Stimulated activated naive B cell treated with anti-CD40 and anti-IgM and Interleukin-4, amounts not matched to agents 10 μg/mL and 1 μg/mL and 100 μg/mL, for 72 hours (primary cell): Measurements from ENCODE around the gene MMS19.

ENCODE experiments used
- ATAC-seq, 2 donors: fragments of 150-1000 bp; cut with Tn5 transposase; replicated peaks; 2 replicates each; pipeline ENCODE4 v1.10.0; 2021; ENCODE audit warnings: moderate library complexity in 1 of 2
- DNase-seq: peaks from one replicate; pipeline ENCODE4 v3.0.0; 2021
- H3K27ac Mint-ChIP-seq: one replicate; pipeline ENCODE4 v1.8.0; 2022; ENCODE audit warnings: mild to moderate bottlenecking, mixed read lengths
- H3K27me3 Mint-ChIP-seq, 2 donors: one replicate each; pipeline ENCODE4 v1.8.0; 2022; ENCODE audit warnings: mixed read lengths in 2 of 2
- H3K36me3 Mint-ChIP-seq, 2 donors: one replicate each; pipeline ENCODE4 v1.8.0; 2022; ENCODE audit warnings: mixed read lengths in 2 of 2, mild to moderate bottlenecking in 1 of 2
- H3K4me1 Mint-ChIP-seq, 2 donors: one replicate each; pipeline ENCODE4 v1.8.0; 2022; ENCODE audit warnings: mixed read lengths in 2 of 2, mild to moderate bottlenecking in 1 of 2
- H3K4me3 Mint-ChIP-seq, 2 donors: one replicate each; pipeline ENCODE4 v1.8.0; 2022; ENCODE audit warnings: mild to moderate bottlenecking in 2 of 2, mixed read lengths in 2 of 2, moderate library complexity in 1 of 2
- H3K9me3 Mint-ChIP-seq, 2 donors: one replicate each; pipeline ENCODE4 v1.8.0; 2022; ENCODE audit warnings: mixed read lengths in 2 of 2, mild to moderate bottlenecking in 1 of 2

The MMS19 gene, protein sequence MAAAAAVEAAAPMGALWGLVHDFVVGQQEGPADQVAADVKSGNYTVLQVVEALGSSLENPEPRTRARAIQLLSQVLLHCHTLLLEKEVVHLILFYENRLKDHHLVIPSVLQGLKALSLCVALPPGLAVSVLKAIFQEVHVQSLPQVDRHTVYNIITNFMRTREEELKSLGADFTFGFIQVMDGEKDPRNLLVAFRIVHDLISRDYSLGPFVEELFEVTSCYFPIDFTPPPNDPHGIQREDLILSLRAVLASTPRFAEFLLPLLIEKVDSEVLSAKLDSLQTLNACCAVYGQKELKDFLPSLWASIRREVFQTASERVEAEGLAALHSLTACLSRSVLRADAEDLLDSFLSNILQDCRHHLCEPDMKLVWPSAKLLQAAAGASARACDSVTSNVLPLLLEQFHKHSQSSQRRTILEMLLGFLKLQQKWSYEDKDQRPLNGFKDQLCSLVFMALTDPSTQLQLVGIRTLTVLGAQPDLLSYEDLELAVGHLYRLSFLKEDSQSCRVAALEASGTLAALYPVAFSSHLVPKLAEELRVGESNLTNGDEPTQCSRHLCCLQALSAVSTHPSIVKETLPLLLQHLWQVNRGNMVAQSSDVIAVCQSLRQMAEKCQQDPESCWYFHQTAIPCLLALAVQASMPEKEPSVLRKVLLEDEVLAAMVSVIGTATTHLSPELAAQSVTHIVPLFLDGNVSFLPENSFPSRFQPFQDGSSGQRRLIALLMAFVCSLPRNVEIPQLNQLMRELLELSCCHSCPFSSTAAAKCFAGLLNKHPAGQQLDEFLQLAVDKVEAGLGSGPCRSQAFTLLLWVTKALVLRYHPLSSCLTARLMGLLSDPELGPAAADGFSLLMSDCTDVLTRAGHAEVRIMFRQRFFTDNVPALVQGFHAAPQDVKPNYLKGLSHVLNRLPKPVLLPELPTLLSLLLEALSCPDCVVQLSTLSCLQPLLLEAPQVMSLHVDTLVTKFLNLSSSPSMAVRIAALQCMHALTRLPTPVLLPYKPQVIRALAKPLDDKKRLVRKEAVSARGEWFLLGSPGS

DNA sequence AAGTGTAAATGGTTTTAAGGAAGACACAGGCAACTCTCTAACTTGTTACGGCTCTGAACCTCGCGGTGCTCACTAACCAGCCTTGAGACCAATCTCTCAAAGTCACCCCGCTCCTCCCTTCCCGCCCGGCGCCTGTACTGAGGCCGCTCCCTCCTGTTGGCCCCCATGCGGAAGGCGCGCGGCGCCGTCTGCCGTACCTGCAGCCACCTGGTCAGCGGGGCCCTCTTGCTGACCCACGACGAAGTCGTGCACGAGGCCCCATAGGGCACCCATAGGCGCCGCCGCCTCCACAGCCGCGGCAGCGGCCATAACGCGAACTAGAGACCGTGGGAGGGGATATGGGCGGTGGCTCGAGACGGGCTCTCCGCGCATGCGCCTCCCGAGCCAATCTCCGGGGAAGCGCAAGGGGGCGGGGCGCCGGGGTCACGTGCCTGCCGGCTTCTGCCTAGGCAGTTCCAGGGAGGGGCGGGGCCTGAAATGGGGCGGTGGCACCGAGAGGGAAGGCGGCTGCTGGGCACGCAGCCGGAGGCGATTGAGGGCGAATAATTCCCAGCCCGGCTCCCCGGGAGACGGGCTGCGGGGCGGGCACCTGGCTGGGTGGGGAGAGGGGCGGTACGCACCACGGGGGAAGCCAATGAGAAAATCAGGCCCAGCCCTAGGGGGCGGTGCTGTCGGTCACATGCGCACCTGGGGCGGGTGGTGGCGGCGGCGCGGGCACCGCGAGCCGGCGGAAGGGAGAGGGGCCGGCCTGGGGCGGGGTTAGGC, at the start of gene MMS19:
Gene MMS19 (minus strand): TSS at position 347 of the 765 bp plus-strand sequence. CDS start 38 bp downstream, at position 309.
- Mint-ChIP-seq H3K27me3 (peaks cover 22 to 29% of the 10 kb centered on the region in 2 donors), H3K27ac (peak within 1 kb of the TSS; percentile 100), H3K36me3 (peaks cover 1 to 8% of the 10 kb centered on the region in 2 donors), H3K4me3 (peak within 1 kb of the TSS; percentile 92 to 100), H3K4me1 (peaks cover 17 to 43% of the 10 kb centered on the region in 2 donors), H3K9me3 (no peaks in the 10 kb centered on the region)
- peak; percentile 98 for DNase-seq
- peak; percentile 89 to 91 for ATAC-seq

DNA sequence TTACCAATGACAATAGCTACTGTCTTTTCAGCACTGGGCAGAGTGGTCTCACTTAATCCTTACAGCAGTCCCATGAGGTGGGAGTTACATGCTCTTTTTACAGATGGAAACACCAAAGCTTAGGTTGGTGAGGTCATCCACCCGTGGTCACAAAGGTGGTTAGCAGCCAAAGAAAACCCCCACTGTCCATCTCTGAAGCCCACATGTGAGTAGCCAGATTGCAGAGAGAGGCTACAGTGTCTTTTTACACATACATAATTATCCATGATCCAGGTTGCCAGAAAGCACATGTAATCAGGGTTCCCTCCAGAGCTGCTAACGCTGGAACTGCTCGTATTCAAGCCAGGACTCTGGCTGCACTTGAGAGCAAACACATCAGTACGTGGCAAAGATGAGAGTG, 49.7 kb upstream of the MMS19 start:
- ATAC-seq = no peak
- H3K27ac Mint-ChIP-seq = no peak overlapping the region
- no peaks in the 10 kb centered on the region for H3K36me3 Mint-ChIP-seq
- H3K27me3 Mint-ChIP-seq = peaks cover 0 to 4% of the 10 kb centered on the region in 2 donors
- no peaks in the 10 kb centered on the region for H3K9me3 Mint-ChIP-seq
- H3K4me1 Mint-ChIP-seq = peaks cover 3 to 4% of the 10 kb centered on the region in 2 donors
- no peak for DNase-seq
- no peak overlapping the region for H3K4me3 Mint-ChIP-seq

DNA sequence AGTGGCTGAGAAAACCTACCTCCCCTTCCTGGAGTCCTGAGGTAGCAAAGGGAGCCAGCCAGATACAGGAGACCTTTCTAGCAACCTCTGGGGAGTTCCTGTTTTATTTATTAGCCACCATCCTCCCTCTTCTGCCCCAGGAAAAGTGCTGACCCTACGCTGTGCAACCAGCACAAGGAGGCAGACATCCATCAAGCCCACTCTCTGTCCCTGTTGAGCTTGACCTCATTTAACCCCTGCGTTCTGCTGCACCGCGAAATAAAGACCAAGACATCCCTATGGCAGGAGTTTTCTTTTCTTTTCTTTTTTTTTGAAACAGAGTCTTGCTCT, 49.0 kb upstream of the MMS19 start:
- no peaks in the 10 kb centered on the region for H3K9me3 Mint-ChIP-seq
- no peak for DNase-seq
- H3K27ac Mint-ChIP-seq = no peak overlapping the region
- no peaks in the 10 kb centered on the region for H3K36me3 Mint-ChIP-seq
- peaks cover 8 to 11% of the 10 kb centered on the region in 2 donors for H3K4me1 Mint-ChIP-seq
- peaks cover 0 to 4% of the 10 kb centered on the region in 2 donors for H3K27me3 Mint-ChIP-seq
- ATAC-seq = no peak
- no peak overlapping the region for H3K4me3 Mint-ChIP-seq

- H3K4me3 Mint-ChIP-seq = no peak overlapping the region
- no peaks in the 10 kb centered on the region for H3K36me3 Mint-ChIP-seq
- H3K27me3 Mint-ChIP-seq = peaks cover 0 to 4% of the 10 kb centered on the region in 2 donors
- no peak overlapping the region for H3K27ac Mint-ChIP-seq
- DNase-seq = no peak
- no peak for ATAC-seq
- peaks cover 13 to 17% of the 10 kb centered on the region in 2 donors for H3K4me1 Mint-ChIP-seq
- H3K9me3 Mint-ChIP-seq = no peaks in the 10 kb centered on the region
Measured at GRCh38 chr10:97546456-97547270, 48.4 kb upstream of the MMS19 start.

DNA sequence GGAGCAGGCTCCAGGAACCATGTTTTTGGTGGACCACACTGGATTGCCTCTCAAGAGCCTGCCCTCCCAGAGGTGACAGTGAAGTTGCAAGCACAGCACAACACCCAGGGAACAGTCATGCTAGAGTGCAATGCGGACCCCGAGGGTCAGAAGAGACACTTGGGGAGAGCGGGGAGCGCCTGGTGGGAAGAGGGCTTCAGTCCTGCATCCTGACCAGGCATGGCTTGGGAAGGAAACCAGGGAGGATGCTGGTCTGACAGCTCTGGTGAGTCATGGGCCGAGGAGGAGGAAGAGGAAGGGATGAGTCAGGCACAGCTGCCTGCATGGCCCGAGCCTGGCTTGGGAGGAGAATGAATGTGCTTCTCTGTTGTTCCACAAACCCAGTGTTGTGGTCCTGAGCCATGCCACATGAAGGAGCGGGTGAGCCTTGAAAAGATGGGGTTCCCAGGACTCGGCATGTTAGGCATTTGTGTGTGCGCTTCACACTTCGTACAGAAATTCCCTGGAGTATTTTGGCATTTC, 44.9 kb upstream of the MMS19 start:
- DNase-seq (no peak), ATAC-seq (peak; percentile 70 to 82)
- Mint-ChIP-seq H3K27me3 (peaks cover 0 to 4% of the 10 kb centered on the region in 2 donors), H3K9me3 (no peaks in the 10 kb centered on the region), H3K4me3 (no peak overlapping the region), H3K27ac (peak overlapping the region; percentile 16), H3K36me3 (no peaks in the 10 kb centered on the region), H3K4me1 (peaks cover 13 to 17% of the 10 kb centered on the region in 2 donors)

DNA sequence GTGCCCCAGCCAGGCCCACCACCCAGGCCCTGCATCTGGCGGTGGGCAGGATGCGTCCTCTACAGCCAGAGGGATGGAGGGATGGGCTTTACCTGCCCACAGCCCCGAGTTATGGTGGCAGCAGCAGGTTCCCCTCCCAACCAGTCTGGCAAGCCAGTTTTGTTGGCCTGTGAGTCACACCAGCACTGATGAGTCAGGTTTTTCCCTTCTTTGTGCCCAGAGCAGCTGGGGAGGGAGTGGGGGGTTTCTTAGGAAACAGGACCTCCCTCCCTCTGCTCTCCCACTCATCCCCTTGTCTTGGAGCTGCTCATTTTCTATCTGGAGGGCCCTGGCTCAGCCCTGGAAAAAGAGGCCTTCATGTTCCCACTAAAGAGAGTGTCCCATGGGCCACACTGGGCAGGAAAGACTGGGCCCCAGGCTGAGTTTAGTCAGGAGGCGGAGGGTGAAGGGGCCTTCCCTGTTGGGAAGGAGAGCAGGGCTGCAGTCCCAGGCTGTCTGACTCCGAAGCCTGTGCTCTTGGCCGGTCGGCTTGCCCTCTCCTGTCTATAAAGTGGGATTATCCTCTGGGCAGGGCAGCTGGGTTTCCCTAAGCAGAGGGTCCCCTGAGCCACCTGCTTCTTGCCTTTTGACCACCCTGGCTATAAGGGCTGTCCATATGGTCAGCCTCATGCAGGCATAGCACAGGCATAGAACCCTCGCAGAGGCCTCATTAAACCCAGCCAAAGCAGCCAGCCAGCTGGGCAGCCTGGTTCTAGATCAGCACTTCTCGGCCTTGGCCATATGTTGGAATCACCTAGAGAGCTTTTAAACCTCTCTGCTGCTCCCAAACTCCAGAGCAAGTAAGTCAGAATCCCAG, 44.2 kb upstream of the MMS19 start:
- ATAC-seq (peak; percentile 53 to 58), DNase-seq (peak; percentile 6)
- Mint-ChIP-seq H3K9me3 (no peaks in the 10 kb centered on the region), H3K27me3 (peaks cover 0 to 4% of the 10 kb centered on the region in 2 donors), H3K36me3 (no peaks in the 10 kb centered on the region), H3K27ac (peak overlapping the region; percentile 70), H3K4me1 (peaks cover 13 to 17% of the 10 kb centered on the region in 2 donors), H3K4me3 (no peak overlapping the region)

DNA sequence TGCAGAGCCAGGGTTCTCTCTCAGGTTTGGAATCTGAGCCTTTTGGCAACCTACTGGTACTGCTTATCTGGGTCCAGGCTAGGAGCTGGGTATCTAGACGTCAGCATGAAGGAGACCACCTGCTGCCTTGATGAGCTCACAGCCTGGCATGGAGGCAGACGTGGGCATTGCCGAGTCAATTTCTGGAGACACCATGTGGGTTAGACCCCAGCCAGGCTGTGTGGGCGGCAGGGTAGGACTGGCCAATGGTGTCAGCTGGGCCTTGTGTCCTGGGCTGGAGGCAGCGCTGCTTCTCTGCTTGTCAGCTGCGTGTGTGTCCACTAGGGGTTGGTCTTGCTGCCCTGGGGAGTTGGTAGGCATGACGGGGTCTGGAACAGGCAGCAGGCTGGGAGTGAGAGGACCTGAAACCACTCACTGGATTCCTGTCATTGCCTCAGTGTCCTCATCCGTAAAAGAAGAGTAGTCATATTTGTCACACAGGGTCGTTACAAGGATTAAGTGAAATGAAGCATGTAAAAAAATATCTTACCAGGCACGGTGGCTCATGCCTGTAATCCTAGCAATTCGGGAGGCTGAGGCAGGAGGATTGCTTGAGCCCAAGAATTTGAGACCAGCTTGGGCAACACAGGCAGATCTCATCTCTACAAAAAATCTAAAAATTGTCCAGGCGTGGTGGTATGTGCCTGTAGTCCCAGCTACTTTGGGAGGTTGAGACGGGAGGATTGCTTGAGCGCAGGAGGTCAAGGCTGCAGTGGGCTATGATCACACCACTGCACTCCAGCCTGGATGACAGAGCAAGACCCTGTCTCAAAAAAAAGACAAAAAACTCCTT, 42.7 kb upstream of the MMS19 start:
- Mint-ChIP-seq H3K9me3 (no peaks in the 10 kb centered on the region), H3K4me3 (no peak overlapping the region), H3K27me3 (no peaks in the 10 kb centered on the region), H3K36me3 (no peaks in the 10 kb centered on the region), H3K27ac (no peak overlapping the region), H3K4me1 (peaks cover 13 to 17% of the 10 kb centered on the region in 2 donors)
- ATAC-seq (no peak), DNase-seq (no peak)

DNA sequence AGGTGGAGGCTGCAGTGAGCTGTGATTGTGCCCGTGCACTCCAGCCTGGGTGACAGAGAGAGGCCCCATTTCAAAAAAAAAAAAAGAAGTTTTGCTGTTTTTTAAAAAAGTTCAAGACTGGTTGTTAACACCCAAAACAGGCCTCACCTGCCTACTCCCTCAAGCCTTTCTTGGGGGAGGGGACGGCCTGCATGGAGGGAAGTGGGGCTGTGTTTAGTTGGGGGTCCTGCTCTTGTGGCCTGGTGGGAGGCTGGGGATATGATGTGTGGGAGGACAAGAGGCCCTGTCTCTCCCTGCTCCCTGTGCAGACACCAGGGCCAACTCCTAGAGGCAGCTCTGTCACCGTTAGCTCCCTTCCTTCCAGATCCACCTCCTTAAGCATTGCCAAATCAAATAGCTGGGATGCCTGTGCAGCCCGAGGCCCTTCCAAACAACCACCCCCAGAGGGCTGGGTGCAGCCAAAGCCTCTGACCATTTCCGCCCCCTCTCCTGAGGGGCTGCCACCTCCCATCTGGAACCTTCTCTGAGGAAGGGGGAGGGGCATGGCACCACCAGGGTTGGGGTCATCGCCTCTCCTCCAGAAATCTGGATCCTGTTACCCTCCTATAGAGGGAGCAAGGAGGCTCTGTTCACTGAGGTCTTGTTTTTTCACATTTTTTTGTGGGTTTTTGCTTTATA, 41.4 kb upstream of the MMS19 start:
- Mint-ChIP-seq H3K36me3 (no peaks in the 10 kb centered on the region), H3K9me3 (no peaks in the 10 kb centered on the region), H3K27ac (no peak overlapping the region), H3K4me3 (no peak overlapping the region), H3K27me3 (no peaks in the 10 kb centered on the region), H3K4me1 (peaks cover 13 to 17% of the 10 kb centered on the region in 2 donors)
- DNase-seq (no peak), ATAC-seq (no peak)

GRCh38 chr10:97538839-97539238, 40.6 kb upstream of the MMS19 start:
- Mint-ChIP-seq H3K4me3 (no peak overlapping the region), H3K9me3 (no peaks in the 10 kb centered on the region)
- no peak for ATAC-seq

GRCh38 chr10:97538411-97538810, 40.2 kb upstream of the MMS19 start:
- Mint-ChIP-seq H3K9me3 (no peaks in the 10 kb centered on the region), H3K27me3 (no peaks in the 10 kb centered on the region), H3K27ac (no peak overlapping the region), H3K4me1 (peaks cover 13 to 17% of the 10 kb centered on the region in 2 donors), H3K4me3 (no peak overlapping the region), H3K36me3 (no peaks in the 10 kb centered on the region)
- no peak for ATAC-seq
- DNase-seq = no peak

More at GRCh38 chr10:97538839-97539238, 40.6 kb upstream of the MMS19 start:
- H3K27ac Mint-ChIP-seq = no peak overlapping the region
- H3K27me3 Mint-ChIP-seq = no peaks in the 10 kb centered on the region
- H3K4me1 Mint-ChIP-seq = peaks cover 13 to 17% of the 10 kb centered on the region in 2 donors
- DNase-seq = no peak
- no peaks in the 10 kb centered on the region for H3K36me3 Mint-ChIP-seq

- Mint-ChIP-seq H3K9me3 (no peaks in the 10 kb centered on the region), H3K27ac (no peak overlapping the region), H3K36me3 (no peaks in the 10 kb centered on the region), H3K4me3 (no peak overlapping the region), H3K4me1 (peaks cover 6 to 7% of the 10 kb centered on the region in 2 donors), H3K27me3 (no peaks in the 10 kb centered on the region)
- ATAC-seq (no peak), DNase-seq (no peak)
Measured at GRCh38 chr10:97537186-97537869, 39.1 kb upstream of the MMS19 start.
